Epithelial cell of proximal tubule (primary cell): Measurements from ENCODE around the gene MMP24. TPM values are rescaled to one million over a fixed set of nuclear protein-coding genes. Genes with fewer than 3 reads are reported as not detected.

ENCODE experiments used
- DNase-seq: peaks from one replicate; pipeline ENCODE4 v3.0.0-alpha.2; 2011; ENCODE audit warnings: low read depth
- H3K4me3 ChIP-seq: 2 replicates; pipeline ENCODE4 v1.5.1; 2011; ENCODE audit warnings: low read depth, mild to moderate bottlenecking, low read length
- CTCF ChIP-seq: conservative IDR thresholded peaks from 2 replicates; pipeline ENCODE4 v1.5.1; 2012; ENCODE audit warnings: low read depth, mild to moderate bottlenecking, low read length
- total RNA-seq: library from RNA; depleted of rRNA; stranded (reverse); fragments of >200 nt; gene quantifications from 2 replicates; pipeline ENCODE4 v1.2.3, GENCODE V29; 2015

The MMP24 gene
- total RNA-seq, 1 donor from 2014 or later = 12.2 TPM

DNA sequence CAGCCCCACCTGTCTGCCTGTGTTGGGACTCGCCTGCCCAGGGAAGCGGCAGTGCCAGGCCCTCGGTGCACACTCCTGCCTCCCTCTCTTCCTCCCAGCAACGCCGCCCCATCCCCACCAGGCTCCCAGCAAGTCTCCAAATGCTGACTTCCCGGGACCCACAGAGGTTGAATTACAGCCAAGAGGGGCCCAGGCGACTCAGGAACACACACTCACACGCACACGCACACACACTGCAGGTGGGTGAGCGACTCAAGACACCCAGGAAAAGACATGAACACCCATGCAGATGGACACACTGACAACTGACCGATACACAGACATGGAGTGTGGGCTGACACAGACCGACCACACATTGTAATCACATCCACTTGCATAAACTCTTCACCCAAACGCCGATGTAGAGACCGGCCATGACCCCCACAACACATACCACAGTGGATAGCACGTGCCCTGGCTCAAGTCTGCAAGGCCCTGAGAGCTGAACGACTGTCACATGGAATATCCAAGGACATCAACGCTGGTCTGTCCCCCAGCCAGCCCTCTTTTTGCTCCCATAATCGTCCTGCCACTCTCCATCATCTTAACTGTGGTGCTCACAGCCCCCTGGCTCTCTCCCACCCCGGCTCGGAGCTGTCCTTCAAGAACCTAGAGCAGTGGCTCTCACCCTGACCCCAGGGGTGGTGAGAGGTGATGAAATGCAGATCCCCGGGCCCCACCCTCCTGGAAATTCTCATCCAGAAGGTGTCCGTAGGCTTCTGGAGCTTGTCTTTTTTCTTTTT is 66.2 kb downstream of the MMP24 start:
- no peak overlapping the region for H3K4me3 ChIP-seq
- no peak for TF ChIP-seq CTCF
- DNase-seq = no peak

GRCh38 chr20:35293303-35294292 is 67.1 kb downstream of the MMP24 start:
- DNase-seq = no peak
- no peak for TF ChIP-seq CTCF
- no peak overlapping the region for H3K4me3 ChIP-seq

DNA sequence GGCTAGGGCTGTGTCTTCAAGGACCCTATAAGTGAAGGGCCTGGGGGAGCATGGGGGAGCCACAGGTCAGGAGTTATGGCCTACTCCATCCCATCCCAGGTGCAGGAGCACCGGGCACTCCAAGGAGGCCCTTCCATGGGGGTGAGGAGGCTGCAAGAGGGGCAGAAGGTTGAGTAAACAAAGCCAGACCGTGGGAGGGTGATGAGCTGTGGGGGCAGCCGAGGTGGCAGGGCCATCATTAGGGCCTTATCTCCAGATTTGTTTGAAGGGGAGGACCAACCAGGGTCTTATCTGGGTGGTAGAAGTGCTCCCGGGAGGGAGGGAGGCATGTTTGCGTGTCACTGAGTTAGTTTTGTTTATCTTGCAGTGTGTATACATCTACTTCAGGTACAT is 67.8 kb downstream of the MMP24 start:
- H3K4me3 ChIP-seq = no peak overlapping the region
- no peak for TF ChIP-seq CTCF
- DNase-seq = no peak

DNA sequence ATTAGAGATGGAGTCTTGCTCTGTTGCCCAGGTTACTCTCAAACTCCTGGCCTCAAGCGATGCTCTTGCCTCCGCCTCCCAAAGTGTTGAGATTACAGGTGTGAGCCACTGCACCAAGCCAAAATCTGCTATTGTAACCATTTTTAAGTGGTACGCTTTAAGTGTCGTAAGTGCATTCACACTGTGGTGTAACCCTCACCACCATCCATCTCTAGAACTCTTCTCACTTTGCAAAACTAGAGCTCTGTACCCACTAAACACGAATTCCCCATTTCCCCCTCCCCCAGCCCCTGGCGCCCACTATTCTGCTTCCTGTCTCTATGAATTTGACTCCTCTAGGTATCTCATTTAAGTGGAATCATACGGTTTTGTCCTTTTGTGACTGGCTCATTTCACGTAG is 68.6 kb downstream of the MMP24 start:
- TF ChIP-seq CTCF = no peak
- no peak for DNase-seq
- H3K4me3 ChIP-seq = no peak overlapping the region

DNA sequence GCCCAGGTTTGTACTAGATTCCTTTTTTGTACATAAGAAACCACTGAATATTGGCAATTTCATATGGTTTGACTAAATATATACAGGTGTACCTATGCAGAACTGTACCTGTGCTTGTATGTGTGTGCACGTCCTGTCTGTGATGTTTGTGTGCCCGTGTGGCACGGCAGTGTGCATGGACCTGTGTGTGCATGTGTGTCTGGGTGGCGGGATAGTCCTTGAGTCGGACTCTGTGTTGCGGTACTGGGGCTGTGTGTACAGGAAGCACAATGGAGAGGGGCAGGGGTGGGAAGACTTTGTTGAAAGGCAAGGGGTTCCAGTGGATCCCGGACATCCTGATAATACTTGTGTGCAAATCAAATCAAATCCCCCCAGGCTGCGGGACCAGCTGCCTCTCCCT is 69.2 kb downstream of the MMP24 start:
- TF ChIP-seq CTCF = no peak
- H3K4me3 ChIP-seq = no peak overlapping the region
- DNase-seq = no peak

DNA sequence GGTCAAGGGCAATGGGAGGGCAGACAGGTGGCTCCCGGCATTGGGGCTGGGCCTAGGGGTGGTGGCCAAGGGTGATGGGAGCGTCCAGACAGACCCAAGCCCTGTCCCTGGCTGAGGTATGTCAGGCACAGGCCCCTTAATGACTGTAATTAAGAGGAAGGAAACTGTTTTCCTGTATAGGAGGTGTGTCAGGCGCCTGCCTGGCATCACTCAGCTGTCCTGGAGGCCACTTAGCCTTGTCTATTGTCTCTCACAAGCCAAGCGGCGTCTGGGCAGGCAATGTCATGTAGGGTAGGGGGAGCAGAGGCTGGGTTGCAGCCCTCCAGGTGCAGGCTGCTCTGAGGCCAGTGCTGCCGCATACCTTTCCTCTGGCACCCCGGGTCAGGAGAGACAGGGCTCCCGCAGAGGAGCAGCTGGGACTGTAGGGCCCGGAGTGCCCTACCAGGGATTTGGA is 69.6 kb downstream of the MMP24 start:
- no peak for DNase-seq
- TF ChIP-seq CTCF = no peak
- no peak overlapping the region for H3K4me3 ChIP-seq
